Neural crest cell (in vitro differentiated cells): Measurements from ENCODE around the gene DNASE2. TPM values are rescaled to one million over a fixed set of nuclear protein-coding genes. Genes with fewer than 3 reads are reported as not detected.
"Not testable (repeated sequence)": the region's sequence is repeated elsewhere in the genome, so short reads cannot be mapped to it uniquely, and the experiment has no call there.

ENCODE experiments used
- DNase-seq: peaks from one replicate; pipeline ENCODE4 v3.0.0; 2021; ENCODE audit warnings: low read depth, mixed read lengths, low spot score
- H3K27ac Mint-ChIP-seq: one replicate; pipeline ENCODE4 v1.8.0; 2021; ENCODE audit warnings: mild to moderate bottlenecking, mixed read lengths; ENCODE audit not compliant: unreplicated experiment
- H3K27me3 Mint-ChIP-seq: 2 replicates; pipeline ENCODE4 v1.8.0; 2021; ENCODE audit warnings: low read depth, mild to moderate bottlenecking, mixed read lengths
- H3K36me3 Mint-ChIP-seq: 2 replicates; pipeline ENCODE4 v1.8.0; 2021; ENCODE audit warnings: low read depth, mild to moderate bottlenecking, mixed read lengths
- H3K4me1 Mint-ChIP-seq: 2 replicates; pipeline ENCODE4 v1.8.0; 2021; ENCODE audit warnings: mixed read lengths
- H3K4me3 Mint-ChIP-seq: one replicate; pipeline ENCODE4 v1.8.0; 2021; ENCODE audit warnings: mild to moderate bottlenecking, mixed read lengths
- H3K9me3 Mint-ChIP-seq: 2 replicates; pipeline ENCODE4 v1.8.0; 2021; ENCODE audit warnings: mixed read lengths
- total RNA-seq: library from RNA; stranded (reverse); gene quantifications from 2 replicates; pipeline ENCODE4 v1.2.1, GENCODE V29; 2021
- TF ChIP-seq, protein P1 (sequence below): fragments of 200-600 bp; sonication (generic); conservative IDR thresholded peaks from 2 replicates; pipeline ENCODE4 v1.5.0; 2021; ENCODE audit warnings: antibody characterized with exemption, mild to moderate bottlenecking

The DNASE2 gene
- total RNA-seq, 1 donor from 2014 or later = 11.2 TPM

DNA sequence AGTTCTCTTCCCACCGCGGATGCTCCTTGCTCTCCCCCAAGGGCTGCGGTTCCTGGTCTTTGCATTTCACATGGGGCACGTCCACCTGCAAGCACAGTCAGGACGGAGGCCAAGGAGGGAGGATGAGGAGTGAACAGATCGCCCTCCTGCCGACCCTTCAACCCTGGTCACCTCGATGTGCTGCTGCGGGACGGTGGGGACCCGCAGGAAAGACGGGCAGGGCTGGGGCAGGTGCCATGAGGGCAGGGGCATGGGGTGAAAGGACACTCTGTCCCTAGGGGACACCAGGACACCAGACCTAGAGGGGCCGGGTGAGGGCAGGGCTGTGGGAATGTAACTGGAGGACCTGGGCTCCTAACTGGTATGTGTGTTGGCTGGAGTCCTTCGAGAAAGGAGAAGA lies 37.0 kb upstream of the DNASE2 start:
- DNase-seq = no peak
- Mint-ChIP-seq H3K27ac (peak overlapping the region; percentile 43), H3K36me3 (peaks cover 8% of the 10 kb centered on the region), H3K4me1 (peaks cover 12% of the 10 kb centered on the region), H3K9me3 (no peaks in the 10 kb centered on the region), H3K27me3 (peaks cover 10% of the 10 kb centered on the region), H3K4me3 (peak overlapping the region; percentile 38)
- TF ChIP-seq, protein P1, sequence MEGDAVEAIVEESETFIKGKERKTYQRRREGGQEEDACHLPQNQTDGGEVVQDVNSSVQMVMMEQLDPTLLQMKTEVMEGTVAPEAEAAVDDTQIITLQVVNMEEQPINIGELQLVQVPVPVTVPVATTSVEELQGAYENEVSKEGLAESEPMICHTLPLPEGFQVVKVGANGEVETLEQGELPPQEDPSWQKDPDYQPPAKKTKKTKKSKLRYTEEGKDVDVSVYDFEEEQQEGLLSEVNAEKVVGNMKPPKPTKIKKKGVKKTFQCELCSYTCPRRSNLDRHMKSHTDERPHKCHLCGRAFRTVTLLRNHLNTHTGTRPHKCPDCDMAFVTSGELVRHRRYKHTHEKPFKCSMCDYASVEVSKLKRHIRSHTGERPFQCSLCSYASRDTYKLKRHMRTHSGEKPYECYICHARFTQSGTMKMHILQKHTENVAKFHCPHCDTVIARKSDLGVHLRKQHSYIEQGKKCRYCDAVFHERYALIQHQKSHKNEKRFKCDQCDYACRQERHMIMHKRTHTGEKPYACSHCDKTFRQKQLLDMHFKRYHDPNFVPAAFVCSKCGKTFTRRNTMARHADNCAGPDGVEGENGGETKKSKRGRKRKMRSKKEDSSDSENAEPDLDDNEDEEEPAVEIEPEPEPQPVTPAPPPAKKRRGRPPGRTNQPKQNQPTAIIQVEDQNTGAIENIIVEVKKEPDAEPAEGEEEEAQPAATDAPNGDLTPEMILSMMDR = no peak

DNA sequence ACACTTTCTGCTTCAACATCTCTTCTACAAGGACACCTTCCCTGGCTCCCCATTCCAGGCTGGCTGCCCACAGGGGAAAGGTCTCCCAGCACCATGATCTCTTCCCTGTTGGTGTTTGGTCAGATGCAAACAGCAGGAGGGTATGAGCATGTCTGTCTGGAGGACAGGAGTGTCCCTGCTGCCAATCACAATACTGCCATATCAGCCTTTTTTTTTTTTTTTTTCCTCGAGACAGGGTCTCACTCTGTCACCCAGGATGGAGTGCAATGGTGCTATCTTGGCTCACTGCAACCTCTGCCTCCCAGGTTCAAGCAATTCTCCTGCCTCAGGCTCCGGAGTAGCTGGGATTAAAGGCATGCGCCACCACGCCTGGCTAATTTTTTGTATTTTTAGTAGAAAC lies 34.6 kb upstream of the DNASE2 start:
- peaks cover 12% of the 10 kb centered on the region for H3K27me3 Mint-ChIP-seq
- H3K27ac Mint-ChIP-seq, H3K9me3 Mint-ChIP-seq, H3K4me3 Mint-ChIP-seq, DNase-seq, H3K36me3 Mint-ChIP-seq: not testable (repeated sequence)
- H3K4me1 Mint-ChIP-seq = peaks cover 22% of the 10 kb centered on the region

DNA sequence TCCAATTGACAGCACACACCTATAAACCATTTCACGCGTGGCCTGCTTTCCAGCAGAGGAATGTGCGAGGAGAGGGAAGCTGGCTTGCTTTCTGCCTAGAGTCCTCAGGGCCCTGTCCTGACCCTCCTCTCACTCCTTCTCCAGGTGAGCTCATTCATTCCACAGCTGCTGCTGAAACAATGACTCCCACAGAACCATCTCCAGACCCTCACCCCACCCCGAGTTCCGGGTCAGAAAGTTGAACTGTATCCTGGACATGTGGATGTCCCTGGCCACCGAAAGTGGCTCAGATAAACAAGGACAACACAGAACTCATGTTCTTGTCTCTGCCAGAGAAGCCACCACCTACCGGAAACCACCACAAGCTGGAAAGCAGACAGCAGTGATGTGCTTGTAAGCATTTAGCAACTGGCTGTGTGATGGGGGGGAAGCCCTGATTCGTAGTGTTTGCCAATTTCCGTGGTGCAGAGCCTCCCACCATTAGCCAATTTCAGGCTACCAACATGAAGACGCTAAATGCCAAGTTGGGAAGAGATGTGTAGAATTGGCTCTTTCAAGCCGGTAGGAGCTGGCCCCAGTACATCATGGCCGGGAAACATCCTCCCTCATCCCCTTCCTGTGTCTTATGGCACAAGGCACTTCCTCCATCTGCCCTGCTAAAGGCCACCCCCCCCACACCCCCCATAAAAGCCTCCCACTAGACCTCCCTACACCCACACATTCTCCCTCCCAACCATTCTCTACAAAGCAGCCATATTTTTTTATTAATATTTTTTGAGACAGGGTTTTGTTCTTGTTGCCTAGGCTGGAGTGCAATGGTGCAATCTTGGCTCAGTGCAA lies 32.8 kb upstream of the DNASE2 start:
- H3K4me3 Mint-ChIP-seq = no peak overlapping the region
- H3K4me1 Mint-ChIP-seq = peaks cover 20% of the 10 kb centered on the region
- H3K27me3 Mint-ChIP-seq = peaks cover 11% of the 10 kb centered on the region
- no peaks in the 10 kb centered on the region for H3K36me3 Mint-ChIP-seq
- DNase-seq = no peak
- TF ChIP-seq, protein P1 = no peak
- H3K27ac Mint-ChIP-seq = no peak overlapping the region
- no peaks in the 10 kb centered on the region for H3K9me3 Mint-ChIP-seq

DNA sequence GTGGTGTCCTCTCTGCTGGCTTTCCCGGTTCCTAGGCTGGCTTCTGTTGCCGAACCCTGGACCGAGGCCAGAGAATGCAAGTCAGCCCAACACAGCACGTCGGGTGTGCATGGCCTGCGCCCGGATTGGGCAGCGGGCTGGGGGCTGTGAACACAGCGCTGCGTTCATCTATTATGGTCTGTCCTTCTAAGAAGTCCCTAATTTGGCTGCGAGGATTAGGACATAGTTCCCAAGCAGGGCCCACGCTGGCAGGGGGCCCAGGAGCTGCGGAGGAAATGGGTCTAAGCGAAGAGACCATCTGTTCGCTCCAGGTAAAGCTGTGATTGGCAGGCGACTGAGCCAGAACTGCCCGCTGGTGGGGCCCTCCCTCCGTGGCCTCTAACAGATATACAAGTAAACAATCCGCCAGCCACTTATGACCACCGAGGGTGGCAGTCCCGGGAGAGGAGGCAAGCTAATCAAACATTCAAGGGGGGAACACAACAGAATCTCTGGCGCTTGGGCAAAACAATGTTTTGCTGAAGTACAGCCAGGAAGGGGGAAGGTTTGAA lies 31.8 kb upstream of the DNASE2 start:
- Mint-ChIP-seq H3K4me1 (peaks cover 27% of the 10 kb centered on the region), H3K36me3 (no peaks in the 10 kb centered on the region), H3K27ac (no peak overlapping the region), H3K27me3 (peaks cover 8% of the 10 kb centered on the region), H3K4me3 (peak overlapping the region; percentile 29), H3K9me3 (no peaks in the 10 kb centered on the region)
- TF ChIP-seq, protein P1 = no peak
- no peak for DNase-seq

DNA sequence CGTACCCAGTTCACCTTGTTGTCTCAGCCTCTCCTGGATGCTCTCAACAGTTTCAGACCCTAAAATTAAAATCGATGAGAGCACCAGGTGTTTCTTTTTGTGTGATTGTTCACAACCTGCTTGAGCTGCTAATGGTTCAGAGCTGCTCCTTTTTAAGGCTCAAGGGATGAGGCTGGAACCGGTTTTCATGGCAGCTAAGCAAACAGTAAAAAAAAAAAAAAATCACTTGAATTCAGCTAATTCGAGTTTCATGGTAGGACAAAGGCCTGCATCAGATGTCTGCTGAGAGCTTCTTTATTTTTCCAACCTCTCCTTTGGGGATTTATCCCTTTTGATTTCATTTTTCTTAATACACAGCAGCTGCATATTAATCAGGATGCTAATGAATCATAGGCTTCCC lies 31.3 kb upstream of the DNASE2 start:
- TF ChIP-seq, protein P1 = no peak
- no peaks in the 10 kb centered on the region for H3K36me3 Mint-ChIP-seq
- no peak for DNase-seq
- H3K27me3 Mint-ChIP-seq = peaks cover 8% of the 10 kb centered on the region
- H3K27ac Mint-ChIP-seq = no peak overlapping the region
- H3K4me1 Mint-ChIP-seq = peaks cover 27% of the 10 kb centered on the region
- no peak overlapping the region for H3K4me3 Mint-ChIP-seq
- no peaks in the 10 kb centered on the region for H3K9me3 Mint-ChIP-seq

DNA sequence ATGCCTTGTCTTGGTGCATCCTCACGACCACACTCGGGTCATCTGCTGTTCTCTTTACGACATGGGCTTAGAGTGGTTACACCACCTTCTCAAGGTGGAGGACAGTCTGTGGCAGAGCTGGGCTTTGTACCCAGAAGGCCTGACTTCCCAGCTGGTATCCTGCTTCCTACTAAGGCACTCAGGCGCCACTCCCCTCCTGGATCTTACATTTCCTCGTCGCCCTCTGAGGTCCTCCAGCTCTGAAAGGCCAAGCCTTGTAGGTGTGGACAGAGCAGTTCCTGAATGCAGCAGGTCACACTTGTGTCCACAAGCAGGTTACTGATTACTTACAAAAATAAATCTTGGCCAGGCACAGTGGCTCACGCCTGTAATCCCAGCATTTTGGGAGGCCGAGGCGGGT lies 25.9 kb upstream of the DNASE2 start:
- no peaks in the 10 kb centered on the region for H3K27me3 Mint-ChIP-seq
- H3K4me1 Mint-ChIP-seq = peaks cover 14% of the 10 kb centered on the region
- no peaks in the 10 kb centered on the region for H3K36me3 Mint-ChIP-seq
- DNase-seq = no peak
- H3K27ac Mint-ChIP-seq = no peak overlapping the region
- TF ChIP-seq, protein P1 = no peak
- no peak overlapping the region for H3K4me3 Mint-ChIP-seq
- H3K9me3 Mint-ChIP-seq = no peaks in the 10 kb centered on the region
